ENCODE measurements around the gene GRIK1.
"Not testable (repeated sequence)": the region's sequence is repeated elsewhere in the genome, so short reads cannot be mapped to it uniquely, and the experiment has no call there.

The GRIK1 gene

GRCh38 chr21:29939924-29940275 lies at the start of gene GRIK1:
Gene GRIK1 (minus strand): TSS chr21:29939996.
- DNase-seq = no peak

DNA sequence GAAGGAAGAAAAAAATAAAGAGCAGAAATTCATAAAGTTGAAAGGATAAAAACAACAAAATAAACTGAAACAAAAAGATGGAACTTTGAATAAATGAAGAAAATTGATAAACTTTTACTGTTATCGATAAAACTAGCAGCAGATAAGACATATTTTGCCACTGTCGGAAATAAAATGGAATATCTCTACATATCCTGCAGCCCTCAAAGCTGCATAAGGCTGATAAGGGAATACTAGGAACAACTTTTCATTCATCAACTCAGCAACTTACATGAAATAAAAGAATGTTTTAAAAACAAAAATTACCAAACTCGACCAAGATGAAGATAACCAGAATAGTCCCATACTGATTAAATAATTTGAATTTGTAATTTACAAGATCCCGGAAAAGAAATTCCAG lies 48.0 kb upstream of the GRIK1 start:
- DNase-seq = no peak

- DNase-seq = no peak
Measured at GRCh38 chr21:29985866-29986265, 46.1 kb upstream of the GRIK1 start.

- DNase-seq = no peak
Measured at GRCh38 chr21:29979043-29979442, 39.2 kb upstream of the GRIK1 start.

GRCh38 chr21:29975776-29976175 lies 36.0 kb upstream of the GRIK1 start:
- no peak for DNase-seq

GRCh38 chr21:29973258-29973657 lies 33.5 kb upstream of the GRIK1 start:
- DNase-seq = no peak

DNA sequence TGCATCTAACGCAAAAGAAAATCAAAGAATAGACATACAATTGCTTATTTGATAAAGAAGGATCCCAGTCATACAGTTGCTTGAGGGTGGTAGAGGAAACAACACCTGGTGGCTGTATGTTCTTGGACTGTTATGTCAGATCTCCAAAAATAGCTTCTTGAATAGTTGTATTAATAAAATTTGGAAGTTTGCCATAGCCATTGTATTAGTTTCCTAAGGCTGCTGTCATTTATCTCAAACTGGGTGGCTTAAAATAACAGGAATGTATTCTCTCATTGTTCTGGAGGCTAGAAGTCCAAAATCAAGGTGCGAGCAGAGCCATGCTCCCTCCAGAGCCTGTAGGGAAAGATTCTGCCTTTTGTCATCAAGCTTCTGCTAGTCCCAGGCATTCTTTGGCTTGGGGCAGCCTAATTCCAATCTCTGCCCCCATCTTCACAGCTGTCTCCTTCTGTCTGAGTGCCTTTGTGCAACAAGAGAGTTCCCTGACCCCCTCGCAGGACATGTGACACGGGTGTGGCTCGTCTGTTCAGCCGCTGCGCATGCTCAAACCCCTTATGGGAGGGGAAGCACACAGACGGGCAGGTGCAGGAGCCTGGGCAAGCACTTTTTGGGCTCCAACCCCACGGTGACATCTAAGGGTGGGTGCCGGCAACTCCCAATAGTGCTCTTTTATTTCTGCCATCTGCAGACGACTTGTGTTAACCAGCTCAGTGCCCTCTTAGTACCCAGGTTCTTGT lies 21.7 kb upstream of the GRIK1 start:
- no peak for DNase-seq

- no peak for DNase-seq
Measured at GRCh38 chr21:29958551-29958950, 18.8 kb upstream of the GRIK1 start.

DNA sequence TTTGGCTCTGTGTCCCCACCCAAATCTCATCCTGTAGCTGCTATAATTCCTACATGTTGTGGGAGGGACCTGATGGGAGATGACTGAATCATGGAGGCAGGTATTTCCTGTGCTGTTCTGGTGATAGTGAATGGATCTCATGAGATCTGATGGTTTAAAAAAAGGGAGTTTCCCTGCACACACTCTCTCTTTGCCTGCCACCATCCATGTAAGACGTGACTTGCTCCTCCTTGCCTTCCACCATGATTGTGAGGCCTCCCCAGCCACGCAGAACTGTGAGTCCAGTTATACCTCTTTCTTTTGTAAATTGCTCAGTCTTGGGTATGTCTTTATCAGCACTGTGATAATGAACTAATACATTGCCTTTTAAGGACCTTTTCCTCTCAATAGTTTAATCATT lies 18.2 kb upstream of the GRIK1 start:
- DNase-seq = not testable (repeated sequence)

DNA sequence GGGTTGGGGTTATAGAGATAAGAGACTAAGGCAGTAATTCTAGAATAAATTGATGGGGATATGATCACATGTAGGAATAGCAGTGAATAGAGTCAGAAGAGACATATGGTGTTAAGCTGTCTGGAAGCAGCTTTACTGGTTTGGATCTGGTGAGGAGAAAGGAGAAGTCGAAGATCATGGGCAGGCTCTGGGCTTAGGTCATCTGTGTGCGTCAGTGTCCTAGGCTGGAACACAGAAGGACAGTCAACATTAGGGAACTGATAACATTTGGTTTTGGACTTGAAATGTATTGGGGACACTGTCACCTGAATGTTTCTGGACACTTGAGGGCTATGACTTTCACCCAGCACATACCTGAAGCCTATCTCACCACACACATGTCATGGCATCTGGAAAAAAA lies 13.9 kb upstream of the GRIK1 start:
- DNase-seq = no peak

- no peak for DNase-seq
Measured at GRCh38 chr21:29953072-29953471, 13.3 kb upstream of the GRIK1 start.

GRCh38 chr21:29951911-29952310 lies 12.1 kb upstream of the GRIK1 start:
- DNase-seq = no peak

DNA sequence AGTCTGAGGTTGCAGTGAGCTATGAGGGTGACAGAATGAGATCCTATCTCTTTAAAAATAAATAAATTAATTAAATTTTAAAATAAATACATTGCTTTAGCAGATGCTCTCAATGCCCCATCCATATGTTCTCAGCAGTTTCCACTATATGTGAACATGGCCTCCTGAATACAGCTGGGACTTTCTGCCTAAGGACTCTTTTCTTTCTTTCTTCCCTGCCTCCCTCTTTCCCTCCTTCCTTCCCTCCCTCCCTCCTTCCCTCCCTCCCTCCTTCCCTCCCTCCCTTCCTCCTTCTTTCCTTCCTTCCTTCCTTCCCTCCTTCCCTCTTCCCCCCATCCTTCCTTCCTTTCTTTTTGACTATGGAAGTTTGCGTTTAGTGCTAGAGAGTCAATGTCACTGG lies 10.2 kb upstream of the GRIK1 start:
- DNase-seq = no peak

GRCh38 chr21:29947119-29947518 lies 7.3 kb upstream of the GRIK1 start:
- DNase-seq = no peak

- no peak for DNase-seq
Measured at GRCh38 chr21:29943885-29944284, 4.1 kb upstream of the GRIK1 start.

- DNase-seq = no peak
Measured at GRCh38 chr21:29942034-29942433, 2.2 kb upstream of the GRIK1 start.

DNA sequence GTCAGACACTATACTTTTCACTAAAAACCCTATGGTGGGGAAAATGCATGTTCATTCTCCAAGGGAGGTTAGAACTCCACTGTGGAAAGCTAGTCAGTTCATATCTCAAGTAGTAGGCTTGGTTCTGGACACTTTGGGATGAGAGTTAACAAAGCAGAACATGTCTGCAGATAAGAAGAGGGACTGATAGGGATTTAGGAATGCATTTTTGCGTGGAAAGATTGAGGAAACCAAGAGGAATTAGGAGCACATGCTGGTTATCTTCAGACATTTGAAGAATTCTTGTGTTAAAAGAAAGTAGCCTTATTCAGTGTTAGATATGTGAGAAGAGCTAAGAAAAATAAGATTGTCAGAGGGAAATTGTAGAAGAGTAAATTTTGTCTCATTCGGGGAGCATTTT lies 1.2 kb upstream of the GRIK1 start:
- DNase-seq = no peak

DNA sequence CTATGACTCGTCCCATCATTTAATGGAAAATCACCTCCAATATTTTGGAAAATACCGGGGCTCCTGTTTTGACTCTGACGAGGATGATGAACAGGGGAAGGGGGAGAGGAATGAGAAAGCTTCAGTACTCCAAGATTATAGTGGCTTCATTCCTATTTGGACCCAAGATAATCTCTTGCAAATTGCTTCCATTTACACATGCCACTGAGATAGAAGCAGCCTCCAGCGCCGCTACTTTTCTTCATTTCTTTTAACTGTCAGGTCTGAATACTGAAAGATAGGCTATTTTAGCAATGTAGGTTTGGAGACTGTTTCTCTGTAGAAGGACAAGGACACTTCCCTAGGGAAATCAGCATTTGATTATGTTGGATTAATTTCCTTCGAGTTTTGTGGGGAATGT lies 565 bp upstream of the GRIK1 start:
- no peak for DNase-seq

DNA sequence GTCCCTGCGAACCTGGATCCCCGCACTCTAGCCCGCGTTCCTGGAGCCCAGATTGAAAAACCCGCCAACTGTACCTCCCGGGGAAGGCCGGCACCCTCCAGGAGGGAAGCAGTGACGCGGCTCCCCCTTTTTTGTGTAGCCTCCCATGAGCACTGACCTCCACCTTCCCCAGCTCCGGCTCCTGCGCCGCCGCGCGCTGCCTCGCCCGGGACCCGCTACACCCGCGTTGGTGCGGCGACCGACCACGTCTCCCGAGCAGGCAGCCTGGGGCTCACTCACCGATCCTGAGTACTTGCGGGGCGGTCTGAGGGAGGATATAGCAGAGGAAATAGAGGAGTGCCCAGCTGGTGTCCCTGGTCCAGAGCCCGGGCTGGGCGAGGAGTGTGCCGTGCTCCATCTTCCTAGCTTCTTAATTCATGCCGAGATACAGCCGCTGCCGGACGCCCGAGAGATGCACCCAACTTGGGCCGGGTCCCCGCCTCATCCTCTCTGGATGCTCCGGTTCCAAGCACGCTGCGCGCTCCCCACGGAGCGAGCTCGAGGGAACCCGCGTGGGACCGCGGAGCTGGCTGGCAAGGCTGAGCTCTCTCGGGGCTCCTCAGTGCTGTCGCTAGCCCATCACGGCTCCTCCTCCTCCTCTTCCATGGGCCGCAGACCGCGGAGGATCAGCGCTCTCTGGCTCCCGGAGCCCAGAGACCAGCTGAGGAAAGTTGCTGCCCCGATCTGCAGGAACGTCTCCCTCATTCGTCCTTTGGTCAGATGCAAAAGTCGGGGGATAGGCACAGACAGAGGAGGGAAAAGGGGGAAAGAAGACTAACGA lies 482 bp downstream of the GRIK1 start:
- DNase-seq = no peak

GRCh38 chr21:29938776-29939103 lies 1.1 kb downstream of the GRIK1 start:
- DNase-seq = no peak

DNA sequence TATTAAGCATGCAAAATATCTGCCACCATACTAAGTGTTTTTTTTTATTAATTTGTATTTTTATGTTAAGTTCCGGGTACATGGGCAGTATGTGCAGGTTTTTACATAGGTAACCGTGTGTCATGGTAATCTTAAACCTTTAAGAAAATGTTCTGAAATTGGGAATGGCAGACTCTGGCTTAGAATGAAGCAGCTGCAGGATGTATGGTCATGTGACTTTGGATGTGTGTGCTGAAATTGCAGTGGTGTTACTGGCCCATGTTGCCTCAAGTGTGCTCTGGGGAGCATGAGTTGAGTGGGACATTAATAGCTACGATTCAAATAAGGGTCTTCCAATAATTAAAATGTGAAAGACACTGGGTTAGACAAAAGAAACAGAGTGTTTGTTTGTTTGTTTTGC lies 6.7 kb downstream of the GRIK1 start:
- no peak for DNase-seq

DNA sequence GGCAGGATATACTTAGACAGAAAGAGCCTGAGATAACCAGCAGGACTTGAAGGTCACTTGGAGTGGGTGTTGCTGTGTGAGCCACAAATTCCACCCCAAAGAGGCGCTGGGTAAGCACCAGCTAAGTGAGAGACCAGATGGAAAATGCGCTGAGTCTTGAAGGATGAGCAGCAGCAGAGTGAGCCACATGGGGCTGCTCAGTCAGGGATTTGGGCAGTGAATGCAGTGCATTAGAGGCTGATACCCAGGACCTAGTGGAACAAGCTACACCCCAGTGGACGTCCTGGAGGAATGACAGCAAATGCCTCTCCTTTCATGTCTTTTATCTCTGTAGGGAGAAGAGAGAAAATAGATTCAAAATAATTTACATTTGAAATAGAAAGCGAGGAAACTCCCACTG lies 11.3 kb downstream of the GRIK1 start:
- no peak for DNase-seq

GRCh38 chr21:29920938-29921337 lies 18.9 kb downstream of the GRIK1 start:
- DNase-seq = no peak

DNA sequence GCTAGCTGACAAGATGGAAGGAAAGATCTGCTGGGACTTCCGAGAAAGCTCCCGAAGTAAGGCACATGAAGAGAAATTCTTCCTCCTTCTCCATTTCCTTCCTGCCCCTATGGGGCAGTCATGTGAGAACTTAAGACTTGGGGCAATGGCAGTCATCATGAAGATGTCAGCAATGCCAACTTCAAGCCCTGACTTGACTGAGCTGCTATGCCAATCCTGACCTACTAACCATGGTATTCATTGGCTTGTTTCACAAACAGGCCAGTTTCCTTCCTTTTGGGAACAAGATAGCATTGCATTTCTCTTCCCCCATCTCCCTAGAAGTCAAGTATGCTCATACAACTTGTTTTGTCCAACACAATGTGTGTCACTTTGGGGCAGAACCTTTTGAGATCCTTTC lies 25.5 kb downstream of the GRIK1 start:
- DNase-seq = no peak

DNA sequence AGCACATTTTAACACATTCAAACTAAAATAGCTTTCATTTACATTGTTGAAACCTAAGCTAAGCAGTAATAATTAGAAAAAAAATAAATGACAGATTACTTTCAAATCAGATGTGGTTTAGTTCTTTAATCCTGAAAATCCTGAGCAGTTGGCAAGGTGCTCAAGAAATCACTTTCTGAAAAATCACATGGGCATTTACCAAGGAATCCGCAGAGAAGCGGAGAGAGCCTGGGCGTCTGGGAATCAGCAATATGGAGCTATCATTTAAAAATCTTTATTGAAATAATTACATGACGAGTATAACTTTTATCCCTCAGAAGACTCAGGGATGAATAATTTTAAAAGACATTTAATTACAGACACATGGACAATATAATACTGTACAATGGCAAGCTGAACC lies 30.2 kb downstream of the GRIK1 start:
- no peak for DNase-seq
